ENCODE data around the gene OSBP2.

DNA sequence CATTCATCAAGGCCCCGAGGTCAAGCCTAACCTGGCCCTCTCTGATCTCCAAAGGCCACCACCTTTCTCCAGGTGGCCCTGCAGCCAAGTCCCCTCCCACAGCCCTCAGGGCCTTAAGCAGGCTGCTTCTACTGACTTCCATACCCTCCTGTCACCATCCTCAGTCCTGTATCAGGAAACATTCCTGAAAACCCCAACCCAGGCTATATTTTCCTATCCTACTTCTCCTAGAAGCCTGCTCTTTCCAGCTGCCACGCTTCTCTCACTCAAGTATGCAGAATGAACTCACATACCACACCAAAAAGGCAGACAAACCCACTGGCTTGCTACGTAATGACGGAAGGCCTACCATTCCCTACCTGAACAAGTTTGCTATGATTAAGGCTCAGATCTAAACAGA is 250.3 kb downstream of the OSBP2 start:
- TF ChIP-seq, protein P1, sequence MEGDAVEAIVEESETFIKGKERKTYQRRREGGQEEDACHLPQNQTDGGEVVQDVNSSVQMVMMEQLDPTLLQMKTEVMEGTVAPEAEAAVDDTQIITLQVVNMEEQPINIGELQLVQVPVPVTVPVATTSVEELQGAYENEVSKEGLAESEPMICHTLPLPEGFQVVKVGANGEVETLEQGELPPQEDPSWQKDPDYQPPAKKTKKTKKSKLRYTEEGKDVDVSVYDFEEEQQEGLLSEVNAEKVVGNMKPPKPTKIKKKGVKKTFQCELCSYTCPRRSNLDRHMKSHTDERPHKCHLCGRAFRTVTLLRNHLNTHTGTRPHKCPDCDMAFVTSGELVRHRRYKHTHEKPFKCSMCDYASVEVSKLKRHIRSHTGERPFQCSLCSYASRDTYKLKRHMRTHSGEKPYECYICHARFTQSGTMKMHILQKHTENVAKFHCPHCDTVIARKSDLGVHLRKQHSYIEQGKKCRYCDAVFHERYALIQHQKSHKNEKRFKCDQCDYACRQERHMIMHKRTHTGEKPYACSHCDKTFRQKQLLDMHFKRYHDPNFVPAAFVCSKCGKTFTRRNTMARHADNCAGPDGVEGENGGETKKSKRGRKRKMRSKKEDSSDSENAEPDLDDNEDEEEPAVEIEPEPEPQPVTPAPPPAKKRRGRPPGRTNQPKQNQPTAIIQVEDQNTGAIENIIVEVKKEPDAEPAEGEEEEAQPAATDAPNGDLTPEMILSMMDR (IDR thresholded peaks at IDR 0.05): no peak
- no peak for TF ChIP-seq POLR2A (IDR thresholded peaks at IDR 0.05)

Measured in right lobe of liver (tissue), 4 donors.